NCI-H2196 (cell line): Measurements from ENCODE around the gene MCUR1.
A peak's percentile ranks its signal among the peaks of the same experiment; 100 is the strongest.
"Not testable (repeated sequence)": the region's sequence is repeated elsewhere in the genome, so short reads cannot be mapped to it uniquely, and the experiment has no call there.

Experiments
- DNase-seq: peaks from one replicate; lab custom pipeline; 2025; ENCODE audit not compliant: unreplicated experiment; lab: John Stamatoyannopoulos, UW

The MCUR1 gene

GRCh38 chr6:13829419-13829818, 15.1 kb upstream of the MCUR1 start:
- not testable (repeated sequence) for DNase-seq

GRCh38 chr6:13828656-13829301, 14.4 kb upstream of the MCUR1 start:
- not testable (repeated sequence) for DNase-seq

GRCh38 chr6:13827032-13827431, 12.7 kb upstream of the MCUR1 start:
- no peak for DNase-seq

- no peak for DNase-seq
Observed at GRCh38 chr6:13825871-13826270, 11.5 kb upstream of the MCUR1 start.

- no peak for DNase-seq
Observed at GRCh38 chr6:13818341-13818740, 4.0 kb upstream of the MCUR1 start.

- no peak for DNase-seq
Observed at GRCh38 chr6:13814938-13815575, 700 bp upstream of the MCUR1 start.

GRCh38 chr6:13813621-13814175, 659 bp downstream of the MCUR1 start:
- peak; percentile 49 for DNase-seq

GRCh38 chr6:13813026-13813425, 1.3 kb downstream of the MCUR1 start:
- DNase-seq: no peak

GRCh38 chr6:13812359-13812642, 2.1 kb downstream of the MCUR1 start:
- no peak for DNase-seq

- no peak for DNase-seq
Observed at GRCh38 chr6:13811627-13812358, 2.6 kb downstream of the MCUR1 start.

- DNase-seq: no peak
Observed at GRCh38 chr6:13810688-13811446, 3.5 kb downstream of the MCUR1 start.

GRCh38 chr6:13808801-13809200, 5.6 kb downstream of the MCUR1 start:
- DNase-seq: no peak

GRCh38 chr6:13807696-13808095, 6.7 kb downstream of the MCUR1 start:
- no peak for DNase-seq

- no peak for DNase-seq
Observed at GRCh38 chr6:13803581-13803980, 10.8 kb downstream of the MCUR1 start.

- no peak for DNase-seq
Observed at GRCh38 chr6:13800615-13801014, 13.7 kb downstream of the MCUR1 start.

- no peak for DNase-seq
Observed at GRCh38 chr6:13796781-13797180, 17.6 kb downstream of the MCUR1 start.

- peak; percentile 82 for DNase-seq
Observed at GRCh38 chr6:13795041-13795750, 19.2 kb downstream of the MCUR1 start.

- DNase-seq: no peak
Observed at GRCh38 chr6:13794184-13794583, 20.2 kb downstream of the MCUR1 start.

GRCh38 chr6:13789746-13790145, 24.6 kb downstream of the MCUR1 start:
- DNase-seq: no peak

GRCh38 chr6:13788820-13789219, 25.5 kb downstream of the MCUR1 start:
- DNase-seq: no peak

GRCh38 chr6:13787137-13787536, 27.2 kb downstream of the MCUR1 start:
- DNase-seq: no peak
